Measurements from ENCODE around the gene TBC1D24.

The TBC1D24 gene

DNA sequence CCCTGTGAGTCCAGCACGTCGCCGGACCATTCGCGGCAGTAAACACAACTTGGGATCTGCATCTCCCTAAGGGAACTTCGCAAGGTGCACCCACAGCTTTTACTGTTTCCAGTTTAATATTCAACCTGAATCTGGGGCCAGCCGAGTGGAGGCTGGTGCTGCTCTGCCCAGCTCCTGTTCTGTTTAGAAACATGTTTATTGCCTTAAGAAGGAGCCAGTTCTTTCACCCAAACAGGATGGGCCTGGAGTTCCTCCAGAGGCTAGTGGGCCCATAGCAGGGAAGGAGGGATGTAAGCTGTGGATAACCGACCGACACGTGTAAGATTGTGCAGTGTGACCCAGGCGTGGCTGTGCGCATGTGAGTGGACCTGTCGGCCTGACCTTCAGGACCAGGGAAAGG is 17.4 kb downstream of the TBC1D24 start:
- DNase-seq (ENCODE audit: low read depth, low spot score) = no peak
- ChIA-PET POLR2A (no interaction called here), CTCF (interaction anchor here (1.9 to 3.6 kb wide), 2 partner anchors 9 to 11 kb away, joined by 4 to 20 read pairs; no protein-coding TSS in a partner anchor)
- TF ChIP-seq, protein P1, sequence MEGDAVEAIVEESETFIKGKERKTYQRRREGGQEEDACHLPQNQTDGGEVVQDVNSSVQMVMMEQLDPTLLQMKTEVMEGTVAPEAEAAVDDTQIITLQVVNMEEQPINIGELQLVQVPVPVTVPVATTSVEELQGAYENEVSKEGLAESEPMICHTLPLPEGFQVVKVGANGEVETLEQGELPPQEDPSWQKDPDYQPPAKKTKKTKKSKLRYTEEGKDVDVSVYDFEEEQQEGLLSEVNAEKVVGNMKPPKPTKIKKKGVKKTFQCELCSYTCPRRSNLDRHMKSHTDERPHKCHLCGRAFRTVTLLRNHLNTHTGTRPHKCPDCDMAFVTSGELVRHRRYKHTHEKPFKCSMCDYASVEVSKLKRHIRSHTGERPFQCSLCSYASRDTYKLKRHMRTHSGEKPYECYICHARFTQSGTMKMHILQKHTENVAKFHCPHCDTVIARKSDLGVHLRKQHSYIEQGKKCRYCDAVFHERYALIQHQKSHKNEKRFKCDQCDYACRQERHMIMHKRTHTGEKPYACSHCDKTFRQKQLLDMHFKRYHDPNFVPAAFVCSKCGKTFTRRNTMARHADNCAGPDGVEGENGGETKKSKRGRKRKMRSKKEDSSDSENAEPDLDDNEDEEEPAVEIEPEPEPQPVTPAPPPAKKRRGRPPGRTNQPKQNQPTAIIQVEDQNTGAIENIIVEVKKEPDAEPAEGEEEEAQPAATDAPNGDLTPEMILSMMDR (IDR thresholded peaks at IDR 0.05; ENCODE audit: insufficient read depth, low read length, missing control alignments) = no peak
- H3K4me3 ChIP-seq (ENCODE audit: low read depth, low read length) = no peak overlapping the region

DNA sequence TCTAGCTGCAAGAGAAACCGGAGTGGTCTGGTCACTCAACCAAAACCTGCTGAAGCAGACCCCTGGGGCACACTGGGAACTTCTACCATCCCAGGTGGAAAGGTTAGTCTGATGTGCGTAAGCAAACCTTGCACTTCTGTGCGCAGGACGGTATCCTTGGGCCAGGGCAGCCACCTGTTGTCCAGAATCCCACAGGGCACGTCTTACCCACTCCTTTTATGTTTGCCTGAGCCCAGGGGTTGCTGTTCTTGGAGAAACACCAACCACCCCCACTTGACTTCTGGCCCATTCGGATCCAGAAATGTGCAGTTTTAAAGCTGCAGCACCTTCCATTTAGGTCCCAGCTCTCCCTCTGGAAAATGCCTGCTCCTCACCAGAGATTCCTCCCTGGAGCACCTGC is 18.7 kb downstream of the TBC1D24 start:
- POLR2A ChIA-PET = no interaction called here
- TF ChIP-seq, protein P1 (IDR thresholded peaks at IDR 0.05; ENCODE audit: insufficient read depth, low read length, missing control alignments) = no peak
- no peak for DNase-seq (ENCODE audit: low read depth, low spot score)
- no peak overlapping the region for H3K4me3 ChIP-seq (ENCODE audit: low read depth, low read length)
- CTCF ChIA-PET = interaction anchor here (0.9 to 3.6 kb wide), 5 partner anchors 8 to 64 kb away, joined by 3 to 20 read pairs (median 3); partner anchors contain the start of genes CCNF and TBC1D24

DNA sequence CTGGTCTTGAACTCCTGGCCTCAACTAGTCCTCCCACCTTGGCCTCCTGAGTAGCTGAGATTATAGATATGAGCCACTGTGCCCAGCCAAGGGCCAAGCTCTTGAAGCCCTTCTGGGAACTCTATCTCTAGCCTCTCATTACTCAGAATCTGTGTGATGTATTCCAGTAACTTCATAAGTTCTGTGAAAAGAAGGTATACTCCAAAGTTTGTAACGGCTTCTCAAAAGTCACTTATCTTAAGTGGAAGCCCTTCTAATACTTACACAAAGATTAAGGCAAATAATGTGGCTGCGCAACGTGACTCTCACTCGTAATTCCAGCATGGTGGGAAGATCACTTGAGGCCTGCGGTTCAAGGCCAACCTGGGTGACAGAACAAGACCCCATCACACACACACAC is 19.7 kb downstream of the TBC1D24 start:
- H3K4me3 ChIP-seq (ENCODE audit: low read depth, low read length) = no peak overlapping the region
- ChIA-PET POLR2A (no interaction called here), CTCF (interaction anchor here (0.9 to 1.0 kb wide), 3 partner anchors 9 to 65 kb away, joined by 3 read pairs; partner anchors contain the start of genes CCNF and TBC1D24)
- DNase-seq (ENCODE audit: low read depth, low spot score) = no peak
- TF ChIP-seq, protein P1 (IDR thresholded peaks at IDR 0.05; ENCODE audit: insufficient read depth, low read length, missing control alignments) = no peak

DNA sequence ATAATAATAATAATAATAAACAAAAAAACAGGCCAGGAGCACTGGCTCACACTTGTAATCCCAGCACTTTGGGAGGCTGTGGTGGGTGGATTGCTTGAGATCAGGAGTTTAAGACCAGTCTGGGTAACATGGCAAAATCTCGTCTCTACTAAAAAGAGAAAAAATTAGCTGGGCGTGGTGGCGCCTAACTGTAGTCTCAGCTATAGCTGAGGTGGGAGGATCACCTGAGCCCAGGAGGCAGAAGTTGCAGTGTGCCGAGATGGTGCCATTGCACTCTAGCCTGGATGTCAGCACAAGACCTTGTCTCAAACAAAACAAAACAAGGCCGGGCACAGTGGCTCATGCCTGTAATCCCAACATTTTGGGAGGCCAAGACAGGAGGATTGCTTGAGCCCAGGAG is 20.1 kb downstream of the TBC1D24 start:
- H3K4me3 ChIP-seq (ENCODE audit: low read depth, low read length) = no peak overlapping the region
- CTCF ChIA-PET = no interaction called here
- no peak for DNase-seq (ENCODE audit: low read depth, low spot score)
- TF ChIP-seq, protein P1 (IDR thresholded peaks at IDR 0.05; ENCODE audit: insufficient read depth, low read length, missing control alignments) = no peak
- POLR2A ChIA-PET = interaction anchor here (0.6 kb wide), 1 partner anchor 19 kb away, joined by 3 read pairs; the partner anchor contains the start of gene ATP6V0C

DNA sequence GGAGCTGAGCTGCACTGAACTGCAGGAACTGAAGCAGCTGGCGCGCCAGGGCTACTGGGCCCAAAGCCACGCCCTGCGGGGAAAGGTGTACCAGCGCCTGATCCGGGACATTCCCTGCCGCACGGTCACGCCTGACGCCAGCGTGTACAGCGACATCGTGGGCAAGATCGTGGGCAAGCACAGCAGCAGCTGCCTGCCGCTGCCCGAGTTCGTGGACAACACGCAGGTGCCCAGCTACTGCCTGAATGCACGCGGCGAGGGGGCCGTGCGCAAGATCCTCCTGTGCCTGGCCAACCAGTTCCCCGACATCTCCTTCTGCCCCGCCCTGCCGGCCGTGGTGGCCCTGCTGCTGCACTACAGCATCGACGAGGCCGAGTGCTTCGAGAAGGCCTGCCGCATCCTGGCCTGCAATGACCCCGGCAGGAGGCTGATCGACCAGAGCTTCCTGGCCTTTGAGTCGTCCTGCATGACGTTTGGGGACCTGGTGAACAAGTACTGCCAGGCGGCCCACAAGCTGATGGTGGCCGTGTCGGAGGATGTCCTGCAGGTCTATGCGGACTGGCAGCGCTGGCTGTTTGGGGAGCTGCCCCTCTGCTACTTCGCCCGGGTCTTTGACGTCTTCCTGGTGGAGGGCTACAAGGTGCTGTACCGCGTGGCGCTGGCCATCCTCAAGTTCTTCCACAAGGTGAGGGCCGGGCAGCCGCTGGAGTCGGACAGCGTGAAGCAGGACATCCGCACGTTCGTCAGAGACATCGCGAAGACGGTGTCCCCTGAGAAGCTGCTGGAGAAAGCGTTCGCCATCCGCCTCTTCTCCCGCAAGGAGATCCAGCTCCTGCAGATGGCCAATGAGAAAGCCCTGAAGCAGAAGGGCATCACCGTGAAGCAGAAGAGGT is 21.5 kb downstream of the TBC1D24 start:
- ChIA-PET CTCF (interaction anchor here (0.8 to 2.0 kb wide), 4 partner anchors 13 to 66 kb away, joined by 3 to 5 read pairs (median 4); partner anchors contain the start of gene CCNF), POLR2A (no interaction called here)
- DNase-seq (ENCODE audit: low read depth, low spot score) = no peak
- TF ChIP-seq, protein P1 (IDR thresholded peaks at IDR 0.05; ENCODE audit: insufficient read depth, low read length, missing control alignments) = no peak
- no peak overlapping the region for H3K4me3 ChIP-seq (ENCODE audit: low read depth, low read length)

DNA sequence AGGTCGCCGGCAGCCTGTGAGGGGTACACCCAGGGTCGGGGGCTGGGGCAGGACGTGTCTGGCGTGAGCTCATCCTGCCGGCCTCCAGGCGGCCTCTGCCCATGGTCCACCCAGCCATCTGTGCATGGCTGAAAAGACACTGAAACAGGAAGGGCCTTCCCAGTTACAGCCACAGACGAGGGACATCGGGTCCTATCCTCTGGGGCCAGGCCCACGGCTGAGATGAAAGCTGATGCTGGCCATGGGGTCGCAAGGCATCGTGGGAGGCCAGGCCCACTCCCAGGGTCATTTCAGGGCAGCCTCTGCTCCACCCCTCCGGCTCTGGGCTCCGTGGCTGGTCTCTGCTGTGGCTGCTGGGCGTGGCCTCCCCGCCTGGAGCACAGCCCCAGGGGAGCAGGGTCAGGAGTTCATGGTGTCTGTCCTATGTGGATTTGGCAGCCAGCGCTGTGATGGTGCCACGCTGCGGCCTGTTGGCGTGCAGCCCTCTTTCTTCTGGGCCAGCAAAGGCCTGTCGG is 22.2 kb downstream of the TBC1D24 start:
- H3K4me3 ChIP-seq (ENCODE audit: low read depth, low read length) = no peak overlapping the region
- ChIA-PET CTCF (interaction anchor here (0.8 to 2.0 kb wide), 4 partner anchors 14 to 67 kb away, joined by 3 to 5 read pairs (median 4); partner anchors contain the start of gene CCNF), POLR2A (interaction anchor here (0.6 kb wide), 1 partner anchor 221 kb away, joined by 3 read pairs; no protein-coding TSS in a partner anchor)
- TF ChIP-seq, protein P1 (IDR thresholded peaks at IDR 0.05; ENCODE audit: insufficient read depth, low read length, missing control alignments) = no peak
- no peak for DNase-seq (ENCODE audit: low read depth, low spot score)

Measured in AG04449 (cell line).